ENCODE measurements around the gene ATF5.

DNA sequence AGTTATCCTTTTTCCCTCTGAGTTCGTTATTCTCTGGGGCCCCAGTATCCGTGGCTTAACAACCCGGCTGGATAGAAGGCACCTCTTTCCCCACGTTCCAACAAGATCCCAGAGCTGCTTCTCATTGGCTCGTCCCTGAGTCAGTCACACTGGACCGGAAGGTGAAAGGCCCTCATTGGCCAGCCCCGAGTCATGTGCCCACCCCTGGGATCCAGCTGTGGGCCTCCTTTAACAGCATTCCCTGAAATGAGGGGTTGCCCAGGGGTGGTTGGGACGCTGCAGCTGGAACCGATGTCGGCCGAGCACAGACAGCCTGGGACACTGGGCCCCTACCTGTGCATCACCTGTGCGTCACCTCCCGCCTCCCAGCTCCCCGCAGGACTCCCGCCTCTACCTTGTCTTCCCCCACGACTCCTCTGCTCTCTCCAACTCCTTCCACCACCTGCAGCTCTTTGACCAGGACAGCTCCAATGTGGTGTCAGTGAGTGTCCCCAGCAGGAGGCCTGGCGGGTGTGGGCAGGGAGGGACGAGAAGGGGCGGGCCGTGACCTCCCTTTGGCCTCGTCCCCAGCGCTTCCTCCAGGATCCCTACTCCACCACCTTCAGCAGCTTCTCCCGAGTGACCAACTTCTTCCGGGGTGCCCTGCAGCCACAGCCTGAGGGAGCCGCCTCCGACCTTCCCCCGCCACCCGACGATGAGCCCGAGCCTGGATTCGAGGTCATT lies 47.2 kb upstream of the ATF5 start:
- TF ChIP-seq EZH2 (IDR thresholded peaks at IDR 0.05; ENCODE audit: borderline replicate concordance) (no peak), CTCF (IDR thresholded peaks at IDR 0.05; ENCODE audit: poor library complexity) (no peak), EZH2phosphoT487 (IDR thresholded peaks at IDR 0.05; ENCODE audit: low read depth, severe bottlenecking, unreplicated experiment) (no peak)
